Mammary epithelial cell (primary cell): ENCODE measurements around the gene TESK2.

Source experiments
- CTCF ChIP-seq, 2 donors: IDR thresholded peaks in 1 of 2; conservative IDR thresholded peaks in 1 of 2; 2 replicates each; pipeline ENCODE4 v1.5.1; 2011 to 2012; ENCODE audit warnings: inconsistent platforms in 2 of 2, low read length in 2 of 2, mild to moderate bottlenecking in 2 of 2, control low read depth in 1 of 2, low read depth in 1 of 2; ENCODE audit not compliant: insufficient read depth in 1 of 2; ENCODE audit errors: extremely low read depth in 1 of 2
- EZH2 ChIP-seq: IDR thresholded peaks from 2 replicates; pipeline ENCODE4 v1.6.1; 2012; ENCODE audit warnings: low read length, inconsistent platforms, borderline replicate concordance

GRCh38 chr1:45446530-45446929 lies 44.4 kb downstream of the TESK2 start:
- TF ChIP-seq CTCF (conservative IDR thresholded peaks at IDR 0.05 in 1 of 2, IDR thresholded peaks at IDR 0.05 in 1 of 2; ENCODE audit: extremely low read depth in 1 of 2, insufficient read depth in 1 of 2, low read depth in 1 of 2, low read length in 2 of 2), result no peak
- no peak for TF ChIP-seq EZH2
